Raji (cell line): ENCODE measurements around the gene KDF1.

ENCODE experiments used
- POLR2A ChIP-seq: IDR thresholded peaks from 2 replicates; pipeline ENCODE4 v1.6.1; 2011; ENCODE audit warnings: low read depth, low read length, control low read depth; ENCODE audit not compliant: insufficient read depth

Gene KDF1

DNA sequence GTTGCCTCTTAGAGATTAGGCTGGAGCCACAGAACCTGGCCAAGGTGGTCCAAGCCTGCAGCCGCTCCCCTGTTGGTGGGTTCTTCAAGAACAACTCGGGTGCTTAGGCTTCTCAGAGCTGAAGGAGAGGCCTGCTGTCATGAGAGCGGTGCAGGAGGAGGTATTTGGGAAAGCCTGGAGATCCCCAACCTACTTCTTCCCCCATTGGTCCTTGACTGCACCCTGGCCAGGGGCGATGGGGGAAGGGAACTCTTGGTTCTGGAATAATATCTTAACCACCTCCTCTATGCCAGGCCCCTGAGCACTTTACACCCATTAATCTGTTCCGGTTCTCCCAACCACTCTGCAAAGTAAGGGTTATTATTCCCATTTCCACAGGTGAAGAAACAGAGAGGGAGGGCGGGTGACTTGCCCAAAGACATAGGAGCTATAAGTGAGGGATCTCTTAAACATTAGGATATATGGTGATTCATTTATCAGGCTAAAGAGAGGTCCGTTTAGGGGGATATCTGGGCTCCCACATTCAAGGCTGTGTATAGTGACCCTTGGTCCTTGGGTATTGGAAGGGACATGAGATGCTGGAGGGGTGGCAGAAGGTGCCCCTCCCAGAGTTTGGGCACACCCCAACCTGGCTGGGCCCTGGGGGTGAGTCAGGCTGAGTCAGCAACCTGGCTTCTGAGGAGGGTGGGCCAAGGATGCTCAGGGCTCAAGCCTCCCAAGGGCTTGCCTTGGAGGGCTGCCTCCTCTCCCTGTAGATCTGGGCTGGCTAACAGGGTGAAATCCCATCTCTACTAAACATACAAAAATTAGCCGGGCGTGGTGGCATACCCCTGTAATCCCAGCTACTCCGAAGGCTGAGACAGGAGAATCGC lies 38.4 kb upstream of the KDF1 start:
- TF ChIP-seq POLR2A, result no peak

DNA sequence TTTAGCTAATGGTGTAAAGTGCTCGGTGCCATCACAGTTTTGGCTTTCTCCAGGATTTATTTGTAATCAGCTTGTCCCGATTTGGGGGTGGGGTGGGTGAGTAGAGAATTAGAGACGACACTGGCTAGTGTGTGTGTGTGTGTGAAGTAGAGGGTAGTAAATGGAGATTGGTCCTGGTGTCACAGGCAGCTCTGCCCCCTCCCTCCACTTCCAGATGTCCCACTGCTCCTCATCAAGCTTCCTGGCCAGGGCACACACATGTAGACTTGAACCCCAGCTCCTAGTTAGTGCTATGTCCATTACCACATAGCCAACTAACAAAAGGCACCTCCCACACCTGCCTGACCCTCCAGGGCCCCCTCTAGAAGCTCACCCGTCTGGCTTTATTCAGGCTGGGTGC lies 36.4 kb upstream of the KDF1 start:
- TF ChIP-seq POLR2A, result no peak

DNA sequence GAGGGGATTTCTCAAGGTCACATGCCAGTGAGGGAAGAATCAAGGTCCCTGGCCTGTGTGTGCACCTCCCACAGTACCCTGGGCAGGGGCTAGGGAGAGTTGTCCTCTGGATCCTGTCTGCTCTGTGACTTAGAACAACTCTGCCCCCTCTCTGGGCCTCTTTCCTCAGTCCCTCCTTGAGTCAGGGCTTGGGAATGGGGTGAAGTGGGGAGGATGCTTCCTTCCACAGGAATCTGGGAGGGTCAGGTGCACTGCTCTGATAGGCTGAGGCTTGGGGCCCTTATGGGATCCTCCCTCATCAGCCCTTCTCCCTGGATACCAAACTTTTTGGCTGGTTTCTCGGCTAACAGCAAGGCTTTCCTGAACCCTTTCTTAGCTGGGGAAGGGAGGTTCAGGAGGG lies 35.8 kb upstream of the KDF1 start:
- no peak for TF ChIP-seq POLR2A

DNA sequence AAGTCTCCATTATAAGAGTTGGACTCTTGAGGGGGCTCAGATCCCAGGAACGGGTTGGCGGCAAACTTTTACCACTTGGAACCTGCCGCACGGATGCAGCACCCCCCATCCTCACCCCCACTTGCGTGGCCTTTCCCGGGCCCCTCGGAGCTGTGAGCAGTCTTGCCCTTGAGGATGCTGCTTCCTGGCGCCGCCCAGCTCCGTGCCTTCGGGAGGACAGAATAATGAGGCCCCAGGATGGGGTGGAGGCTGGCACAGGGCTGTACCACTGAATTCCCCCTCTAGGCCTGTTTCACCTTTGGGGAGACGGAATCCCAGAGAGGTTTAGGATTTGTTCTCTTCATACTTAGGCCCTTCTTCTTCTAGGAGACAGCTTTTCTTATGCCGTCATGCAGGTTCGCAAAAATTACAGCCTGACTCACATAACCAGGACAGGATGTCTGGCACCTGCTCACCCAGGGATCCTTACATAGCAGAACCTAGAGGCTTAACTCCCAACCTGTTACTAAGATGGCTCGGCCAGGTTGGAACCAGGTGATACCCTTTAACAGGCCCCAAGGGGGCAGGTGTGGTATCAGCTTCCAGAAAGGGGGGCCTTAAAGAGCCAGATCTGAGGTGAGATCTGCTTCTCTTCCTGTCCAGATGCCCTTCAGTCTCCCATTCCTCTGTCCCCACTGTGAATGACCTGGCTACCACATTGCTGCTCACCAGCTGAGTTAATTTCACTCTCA lies 34.7 kb upstream of the KDF1 start:
- no peak for TF ChIP-seq POLR2A

DNA sequence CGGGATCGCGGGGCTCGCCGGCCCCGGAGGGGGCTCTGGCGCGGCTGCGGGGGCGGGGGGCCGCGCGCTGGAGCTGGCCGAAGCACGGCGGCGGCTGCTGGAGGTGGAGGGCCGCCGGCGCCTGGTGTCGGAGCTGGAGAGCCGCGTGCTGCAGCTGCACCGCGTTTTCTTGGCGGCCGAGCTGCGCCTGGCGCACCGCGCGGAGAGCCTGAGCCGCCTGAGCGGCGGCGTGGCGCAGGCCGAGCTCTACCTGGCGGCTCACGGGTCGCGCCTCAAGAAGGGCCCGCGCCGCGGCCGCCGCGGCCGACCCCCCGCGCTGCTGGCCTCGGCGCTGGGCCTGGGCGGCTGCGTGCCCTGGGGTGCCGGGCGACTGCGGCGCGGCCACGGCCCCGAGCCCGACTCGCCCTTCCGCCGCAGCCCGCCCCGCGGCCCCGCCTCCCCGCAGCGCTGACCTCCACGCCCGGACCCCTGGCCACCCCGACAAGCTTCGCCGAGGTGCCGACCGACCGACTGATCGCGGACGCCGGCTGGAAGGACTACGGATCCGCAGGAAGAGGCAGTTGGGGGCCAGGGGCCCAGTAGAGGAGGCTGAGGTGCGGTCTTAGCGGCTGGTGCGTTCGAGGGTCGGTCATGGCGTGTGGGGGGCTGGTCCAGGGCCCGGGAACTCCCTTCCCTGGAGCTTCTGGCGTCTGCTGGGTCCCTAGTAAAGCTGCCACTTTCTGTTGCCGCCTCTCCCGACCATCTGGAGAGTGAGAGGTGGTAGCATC lies 33.9 kb upstream of the KDF1 start:
- TF ChIP-seq POLR2A, result no peak

DNA sequence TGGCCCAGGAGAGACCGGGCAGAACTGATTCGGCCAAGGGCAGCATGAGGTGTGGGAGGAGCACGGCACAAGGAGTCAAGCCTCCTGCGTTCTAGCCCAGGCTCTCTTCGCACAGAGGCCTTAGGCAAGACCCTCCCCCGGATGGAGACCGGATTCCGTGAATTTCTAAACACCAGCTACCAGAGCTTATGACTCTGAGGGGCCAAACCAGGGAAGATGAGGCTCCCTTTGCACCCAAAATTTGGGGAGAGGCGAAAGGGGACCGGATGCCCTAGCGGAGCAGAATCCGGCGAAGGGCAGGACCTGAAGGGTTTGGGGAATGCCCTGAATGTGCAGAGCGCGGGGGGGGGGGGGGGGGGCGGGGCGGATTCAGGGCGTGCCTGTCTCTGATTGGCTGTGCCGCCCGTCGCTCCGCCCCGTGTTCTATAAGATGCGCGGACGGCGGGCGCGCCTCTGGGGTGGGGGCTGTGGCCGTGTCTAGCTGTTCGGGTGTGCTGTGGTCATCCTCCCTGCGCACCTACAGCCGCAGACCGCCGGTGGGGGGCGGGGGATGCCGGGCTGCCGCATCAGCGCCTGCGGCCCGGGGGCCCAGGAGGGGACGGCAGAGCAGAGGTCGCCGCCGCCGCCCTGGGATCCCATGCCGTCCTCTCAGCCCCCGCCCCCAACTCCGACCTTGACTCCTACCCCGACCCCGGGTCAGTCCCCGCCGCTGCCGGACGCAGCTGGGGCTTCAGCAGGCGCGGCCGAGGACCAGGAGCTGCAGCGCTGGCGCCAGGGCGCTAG lies 33.2 kb upstream of the KDF1 start, which contains the start of gene TRNP1:
Gene TRNP1, plus strand, starts transcription at position 456 of the 783 bp plus-strand sequence. Its CDS starts 95 bp downstream, at position 551.
- TF ChIP-seq POLR2A, result no peak

DNA sequence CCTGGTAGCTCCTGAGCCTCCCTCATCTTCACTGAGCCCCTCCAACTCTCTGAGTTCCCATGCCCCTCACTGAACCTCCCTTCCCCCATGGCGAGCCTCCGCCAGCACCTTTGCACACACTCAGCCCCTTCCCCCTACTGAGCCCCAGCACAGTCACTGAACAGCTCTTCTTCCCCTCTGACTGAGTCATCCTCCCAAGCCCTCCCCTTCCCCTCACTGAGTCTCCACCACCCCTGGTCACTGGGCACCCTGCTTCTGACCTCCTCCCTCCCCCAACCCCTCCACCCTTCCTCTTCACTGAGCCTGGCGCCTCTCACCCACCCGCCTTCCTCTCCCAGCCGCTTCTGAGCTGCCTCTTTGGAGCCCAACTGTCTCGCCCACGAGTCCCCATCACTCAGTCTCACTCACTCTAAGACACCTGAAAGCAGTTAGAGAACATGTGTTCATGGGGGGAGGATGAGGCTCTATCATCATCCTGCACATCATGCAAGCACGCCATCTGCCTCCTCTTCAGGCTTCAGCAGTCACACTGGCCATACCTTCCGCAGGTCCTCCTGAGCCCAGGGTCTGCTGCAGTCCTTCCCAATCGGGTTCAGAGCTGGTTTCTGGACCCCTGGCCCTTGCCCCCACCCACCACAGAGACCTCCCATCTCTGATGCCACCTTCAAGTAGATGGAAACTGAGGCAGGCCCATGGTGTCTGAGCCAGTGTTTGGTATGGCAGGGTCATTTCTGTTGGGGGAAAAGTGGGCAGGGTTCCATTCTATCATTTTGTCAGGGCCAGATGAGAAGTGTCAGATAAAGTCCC lies 31.2 kb upstream of the KDF1 start:
- TF ChIP-seq POLR2A, result no peak

DNA sequence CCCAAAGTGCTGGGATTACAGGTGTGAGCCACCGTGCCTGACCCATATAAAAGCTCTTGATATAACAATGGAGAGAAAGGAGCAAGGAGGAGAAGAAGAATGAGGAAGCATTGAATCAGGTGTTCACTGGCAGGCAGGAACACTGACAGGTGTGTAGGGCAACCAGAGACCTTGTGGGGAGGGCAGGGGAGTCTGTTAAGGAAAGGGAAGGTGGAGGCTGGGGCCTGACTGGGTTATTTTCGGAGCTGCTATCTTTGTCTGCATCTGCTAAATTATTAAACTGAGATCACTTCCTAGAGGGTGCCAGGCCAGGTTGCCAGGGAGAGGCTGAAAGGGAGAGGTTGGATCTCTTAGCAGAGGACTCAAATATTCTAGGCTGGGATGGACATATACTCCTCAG lies 26.4 kb upstream of the KDF1 start:
- no peak for TF ChIP-seq POLR2A

DNA sequence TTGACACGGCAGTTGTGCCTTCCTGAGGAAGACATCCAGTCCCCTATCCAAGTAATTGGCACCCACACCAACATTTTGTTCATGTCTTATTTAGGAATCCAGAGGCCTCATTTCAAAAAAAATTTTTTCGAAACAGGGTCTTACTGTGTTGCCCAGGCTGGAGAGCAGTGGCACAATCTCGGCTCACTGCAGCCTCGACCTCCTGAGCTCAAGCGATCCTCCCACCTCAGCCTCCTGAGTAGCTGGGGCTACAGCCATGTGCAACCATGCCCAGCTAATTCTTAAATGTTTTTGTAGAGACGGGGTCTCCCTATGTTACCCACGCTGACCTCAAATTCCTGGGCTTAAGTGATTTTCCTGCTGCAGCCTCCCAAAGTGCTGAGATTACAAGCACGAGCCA lies 24.0 kb upstream of the KDF1 start:
- TF ChIP-seq POLR2A, result no peak

DNA sequence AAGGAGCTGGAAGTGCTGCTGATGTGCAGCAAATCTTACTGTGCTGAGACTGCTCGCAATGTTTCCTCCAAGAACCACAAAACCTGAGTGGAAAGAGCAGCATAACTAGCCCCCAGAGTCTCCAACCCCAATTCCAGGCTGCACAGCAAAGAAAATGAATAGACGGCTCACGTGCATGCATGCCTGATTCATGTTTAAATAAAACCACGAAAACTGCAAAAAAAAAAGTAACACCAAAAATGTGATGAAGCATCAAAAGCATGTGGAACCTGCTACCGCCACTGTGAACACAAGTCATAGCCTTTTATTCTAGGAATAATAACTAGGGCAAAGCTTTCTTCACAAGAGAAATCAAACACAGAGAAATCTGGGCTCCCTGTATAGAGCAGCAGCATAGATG lies 23.6 kb upstream of the KDF1 start:
- TF ChIP-seq POLR2A, result no peak

DNA sequence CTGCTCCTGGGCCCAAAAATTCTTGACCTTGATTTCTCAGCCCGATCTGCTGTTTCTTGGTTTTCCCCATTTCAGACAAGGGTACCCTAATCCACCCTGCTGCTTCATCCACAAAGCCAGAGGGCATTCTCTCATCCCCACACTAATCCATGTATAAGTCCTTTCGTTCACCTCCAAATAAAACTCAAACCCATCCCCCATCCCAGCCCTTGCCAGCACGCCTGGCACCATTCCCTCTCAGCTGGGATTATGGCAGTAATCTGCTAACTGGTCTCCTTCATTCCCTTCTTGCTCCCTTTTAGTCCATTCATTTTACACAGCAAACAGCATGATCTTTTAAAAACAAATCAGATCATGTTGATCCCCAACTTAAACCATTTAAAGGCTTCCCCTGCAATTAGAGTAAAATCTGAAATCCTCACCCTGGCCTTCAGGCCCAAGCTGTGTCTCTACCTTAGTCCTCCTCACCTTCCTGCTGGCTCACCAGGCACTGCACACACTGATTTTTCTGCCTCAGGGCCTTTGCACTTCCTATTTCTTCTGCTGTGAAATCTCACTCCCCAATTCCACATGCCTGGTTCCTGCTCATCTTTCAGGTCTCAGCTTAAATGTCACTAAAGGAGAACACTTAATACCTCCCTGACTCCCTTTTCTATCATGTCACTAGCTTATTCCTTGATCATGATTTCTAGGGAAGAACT lies 21.0 kb upstream of the KDF1 start:
- no peak for TF ChIP-seq POLR2A

DNA sequence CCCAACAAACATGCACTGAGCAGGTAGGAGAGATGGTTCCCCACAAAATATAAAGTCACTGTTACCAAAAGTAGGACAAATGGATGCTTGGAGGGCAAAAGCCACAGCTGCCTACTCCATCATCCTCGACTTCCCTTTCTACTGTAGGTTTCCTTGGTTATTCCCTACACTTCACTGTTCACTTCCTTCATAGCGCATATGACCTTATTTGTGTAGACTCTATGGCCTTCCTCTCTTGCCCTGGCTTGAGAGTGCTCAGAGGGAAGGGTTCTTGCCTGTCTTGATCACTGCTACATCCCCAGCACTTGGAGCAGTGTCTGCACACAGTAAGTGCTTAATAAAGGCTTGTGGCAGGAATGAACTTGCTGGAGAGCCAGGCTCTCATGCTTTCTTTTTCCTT lies 18.6 kb upstream of the KDF1 start:
- no peak for TF ChIP-seq POLR2A
